C4-2B (cell line): ENCODE results near the gene IQUB.

Experiments used
- ZFX ChIP-seq: fragments of 450-650 bp; IDR thresholded peaks from 2 replicates; pipeline ENCODE4 v1.6.1; 2017
- TF ChIP-seq, protein P1 (sequence below): fragments of 450-650 bp; conservative IDR thresholded peaks from 2 replicates; pipeline ENCODE4 v1.5.1; 2017; ENCODE audit warnings: mild to moderate bottlenecking

DNA sequence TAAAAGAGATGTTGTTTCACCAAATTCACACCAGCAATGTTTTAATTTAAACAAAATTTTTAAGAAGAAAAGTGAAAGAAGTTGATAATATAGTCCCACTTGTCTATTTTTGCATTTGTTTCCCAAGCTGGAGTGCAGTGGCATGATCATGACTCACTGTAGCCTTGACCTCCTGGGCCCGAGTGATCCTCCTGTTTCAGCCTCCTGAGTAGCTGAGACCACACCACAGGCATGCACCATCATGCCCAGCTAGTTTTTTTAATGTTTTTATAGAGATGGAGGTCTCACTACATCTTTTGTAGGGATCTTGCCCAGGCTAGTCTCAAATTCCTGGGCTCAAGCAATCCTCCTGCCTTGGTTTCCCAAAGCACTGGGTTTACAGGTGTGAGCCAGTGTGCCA, 37.3 kb upstream of the IQUB start:
- TF ChIP-seq, protein P1, sequence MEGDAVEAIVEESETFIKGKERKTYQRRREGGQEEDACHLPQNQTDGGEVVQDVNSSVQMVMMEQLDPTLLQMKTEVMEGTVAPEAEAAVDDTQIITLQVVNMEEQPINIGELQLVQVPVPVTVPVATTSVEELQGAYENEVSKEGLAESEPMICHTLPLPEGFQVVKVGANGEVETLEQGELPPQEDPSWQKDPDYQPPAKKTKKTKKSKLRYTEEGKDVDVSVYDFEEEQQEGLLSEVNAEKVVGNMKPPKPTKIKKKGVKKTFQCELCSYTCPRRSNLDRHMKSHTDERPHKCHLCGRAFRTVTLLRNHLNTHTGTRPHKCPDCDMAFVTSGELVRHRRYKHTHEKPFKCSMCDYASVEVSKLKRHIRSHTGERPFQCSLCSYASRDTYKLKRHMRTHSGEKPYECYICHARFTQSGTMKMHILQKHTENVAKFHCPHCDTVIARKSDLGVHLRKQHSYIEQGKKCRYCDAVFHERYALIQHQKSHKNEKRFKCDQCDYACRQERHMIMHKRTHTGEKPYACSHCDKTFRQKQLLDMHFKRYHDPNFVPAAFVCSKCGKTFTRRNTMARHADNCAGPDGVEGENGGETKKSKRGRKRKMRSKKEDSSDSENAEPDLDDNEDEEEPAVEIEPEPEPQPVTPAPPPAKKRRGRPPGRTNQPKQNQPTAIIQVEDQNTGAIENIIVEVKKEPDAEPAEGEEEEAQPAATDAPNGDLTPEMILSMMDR: no peak
- no peak for TF ChIP-seq ZFX
